Subcutaneous abdominal adipose tissue (tissue), 5 donors: Measurements from ENCODE around the gene AGTR1.

ENCODE experiments used
- H3K27ac ChIP-seq: one replicate; pipeline ENCODE4 v1.7.0; 2013; ENCODE audit warnings: low read depth, mild to moderate bottlenecking, inconsistent platforms, low read length, moderate library complexity
- H3K27me3 ChIP-seq, 5 donors: one replicate each; pipeline ENCODE4 v1.7.0; 2013; ENCODE audit warnings: low read length in 5 of 5, inconsistent platforms in 1 of 5; ENCODE audit not compliant: control insufficient read depth in 5 of 5, insufficient read depth in 4 of 5
- H3K36me3 ChIP-seq, 5 donors: one replicate each; pipeline ENCODE4 v1.7.0; 2013; ENCODE audit warnings: low read length in 5 of 5; ENCODE audit not compliant: control insufficient read depth in 5 of 5, insufficient read depth in 5 of 5
- H3K4me1 ChIP-seq, 5 donors: one replicate each; pipeline ENCODE4 v1.7.0; 2013; ENCODE audit warnings: low read length in 5 of 5, mild to moderate bottlenecking in 3 of 5, moderate library complexity in 1 of 5; ENCODE audit not compliant: control insufficient read depth in 5 of 5, insufficient read depth in 5 of 5
- H3K4me3 ChIP-seq, 5 donors: one replicate each; pipeline ENCODE4 v1.7.0; 2013; ENCODE audit warnings: low read length in 5 of 5, low read depth in 1 of 5
- H3K9ac ChIP-seq, 5 donors: one replicate each; pipeline ENCODE4 v1.7.0; 2013; ENCODE audit warnings: low read length in 5 of 5, mild to moderate bottlenecking in 4 of 5, moderate library complexity in 3 of 5
- H3K9me3 ChIP-seq, 5 donors: one replicate each; pipeline ENCODE4 v1.7.0; 2013; ENCODE audit warnings: low read length in 5 of 5; ENCODE audit not compliant: control insufficient read depth in 5 of 5
- donor health status: healthy.
- donor health status: healthy.
- donor health status: healthy.
- donor health status: healthy.
- donor health status: healthy.

The AGTR1 gene

GRCh38 chr3:148697306-148698189 is at the start of gene AGTR1:
TSS of gene AGTR1 (plus strand) at chr3:148697903. CDS start at chr3:148741036, 43,133 bp downstream.
- no peaks in the 10 kb centered on the region for H3K9me3 ChIP-seq
- H3K27ac ChIP-seq, result peak within 1 kb of the TSS; percentile 64
- H3K4me3 ChIP-seq, result peak within 1 kb of the TSS; percentile 48 to 82 (median 73)
- peak within 1 kb of the TSS in 4 of 5 donors; percentile 4 to 52 (median 48) for H3K9ac ChIP-seq
- H3K4me1 ChIP-seq, result peaks cover 0 to 11% (median 7%) of the 10 kb centered on the region in 5 donors
- no peaks in the 10 kb centered on the region for H3K36me3 ChIP-seq
- H3K27me3 ChIP-seq, result peaks cover 0 to 26% (median 15%) of the 10 kb centered on the region in 5 donors

GRCh38 chr3:148648685-148649352 is 48.9 kb upstream of the AGTR1 start:
- Histone ChIP-seq H3K4me1 (peaks cover 0 to 3% (median 0%) of the 10 kb centered on the region in 5 donors), H3K9ac (no peak overlapping the region), H3K27me3 (no peaks in the 10 kb centered on the region), H3K36me3 (no peaks in the 10 kb centered on the region), H3K27ac (peak overlapping the region; percentile 18), H3K9me3 (no peaks in the 10 kb centered on the region), H3K4me3 (no peak overlapping the region)

GRCh38 chr3:148651549-148651948 is 46.2 kb upstream of the AGTR1 start:
- H3K9ac ChIP-seq, result no peak overlapping the region
- no peak overlapping the region for H3K4me3 ChIP-seq
- no peaks in the 10 kb centered on the region for H3K27me3 ChIP-seq
- no peak overlapping the region for H3K27ac ChIP-seq
- no peaks in the 10 kb centered on the region for H3K36me3 ChIP-seq
- H3K4me1 ChIP-seq, result peaks cover 0 to 3% (median 0%) of the 10 kb centered on the region in 5 donors
- H3K9me3 ChIP-seq, result peaks cover 0 to 3% (median 0%) of the 10 kb centered on the region in 5 donors

- H3K4me3 ChIP-seq, result no peak overlapping the region
- no peak overlapping the region for H3K27ac ChIP-seq
- no peaks in the 10 kb centered on the region for H3K27me3 ChIP-seq
- no peaks in the 10 kb centered on the region for H3K36me3 ChIP-seq
- peaks cover 0 to under 1% (median 0%) of the 10 kb centered on the region in 5 donors for H3K4me1 ChIP-seq
- peaks cover 0 to 3% (median 0%) of the 10 kb centered on the region in 5 donors for H3K9me3 ChIP-seq
- H3K9ac ChIP-seq, result no peak overlapping the region
These were observed 43.3 kb upstream of the AGTR1 start for GRCh38 chr3:148654433-148654832.

GRCh38 chr3:148657470-148657869 is 40.2 kb upstream of the AGTR1 start:
- no peaks in the 10 kb centered on the region for H3K36me3 ChIP-seq
- H3K4me3 ChIP-seq, result no peak overlapping the region
- H3K9ac ChIP-seq, result no peak overlapping the region
- no peaks in the 10 kb centered on the region for H3K27me3 ChIP-seq
- no peaks in the 10 kb centered on the region for H3K4me1 ChIP-seq
- H3K9me3 ChIP-seq, result peaks cover 0 to 3% (median 0%) of the 10 kb centered on the region in 5 donors
- H3K27ac ChIP-seq, result no peak overlapping the region

GRCh38 chr3:148659512-148659911 is 38.2 kb upstream of the AGTR1 start:
- Histone ChIP-seq H3K27ac (no peak overlapping the region), H3K27me3 (no peaks in the 10 kb centered on the region), H3K9ac (no peak overlapping the region)

GRCh38 chr3:148680289-148680688 is 17.4 kb upstream of the AGTR1 start:
- Histone ChIP-seq H3K36me3 (no peaks in the 10 kb centered on the region), H3K9ac (no peak overlapping the region), H3K9me3 (no peaks in the 10 kb centered on the region), H3K27me3 (no peaks in the 10 kb centered on the region), H3K27ac (no peak overlapping the region), H3K4me3 (no peak overlapping the region), H3K4me1 (peaks cover 0 to 5% (median 0%) of the 10 kb centered on the region in 5 donors)

More at GRCh38 chr3:148659512-148659911, 38.2 kb upstream of the AGTR1 start:
- peaks cover 0 to under 1% (median 0%) of the 10 kb centered on the region in 5 donors for H3K9me3 ChIP-seq
- no peaks in the 10 kb centered on the region for H3K36me3 ChIP-seq
- no peak overlapping the region for H3K4me3 ChIP-seq
- no peaks in the 10 kb centered on the region for H3K4me1 ChIP-seq

- H3K9me3 ChIP-seq, result no peaks in the 10 kb centered on the region
- peaks cover 0 to 5% (median 0%) of the 10 kb centered on the region in 5 donors for H3K4me1 ChIP-seq
- no peak overlapping the region for H3K27ac ChIP-seq
- no peak overlapping the region for H3K4me3 ChIP-seq
- no peaks in the 10 kb centered on the region for H3K27me3 ChIP-seq
- no peak overlapping the region for H3K9ac ChIP-seq
- H3K36me3 ChIP-seq, result no peaks in the 10 kb centered on the region
These were observed 16.6 kb upstream of the AGTR1 start for GRCh38 chr3:148681080-148681479.

- no peaks in the 10 kb centered on the region for H3K36me3 ChIP-seq
- no peaks in the 10 kb centered on the region for H3K27me3 ChIP-seq
- no peak overlapping the region for H3K9ac ChIP-seq
- no peak overlapping the region for H3K4me3 ChIP-seq
- no peaks in the 10 kb centered on the region for H3K9me3 ChIP-seq
- H3K27ac ChIP-seq, result no peak overlapping the region
- peaks cover 0 to 5% (median 0%) of the 10 kb centered on the region in 5 donors for H3K4me1 ChIP-seq
These were observed 14.7 kb upstream of the AGTR1 start for GRCh38 chr3:148682997-148683396.

GRCh38 chr3:148694116-148694515 is 3.6 kb upstream of the AGTR1 start:
- Histone ChIP-seq H3K9me3 (no peaks in the 10 kb centered on the region), H3K36me3 (no peaks in the 10 kb centered on the region), H3K4me3 (no peak overlapping the region), H3K9ac (no peak overlapping the region), H3K4me1 (peaks cover 0 to 11% (median 7%) of the 10 kb centered on the region in 5 donors), H3K27me3 (peaks cover 0 to 16% (median 14%) of the 10 kb centered on the region in 5 donors), H3K27ac (no peak overlapping the region)
